ENCODE measurements around the gene RABGAP1L. TPM values are rescaled to one million over a fixed set of nuclear protein-coding genes. Genes with fewer than 3 reads are reported as not detected.
"Not testable (repeated sequence)": the region's sequence is repeated elsewhere in the genome, so short reads cannot be mapped to it uniquely, and the experiment has no call there.

Gene RABGAP1L
- total RNA-seq, 1 donor from 2014 or later = 44.1 TPM

GRCh38 chr1:174114788-174115448 is 44.4 kb upstream of the RABGAP1L start:
- no peak overlapping the region for H3K4me3 Mint-ChIP-seq (ENCODE audit: unreplicated experiment)
- DNase-seq = no peak
- no peaks in the 10 kb centered on the region for H3K36me3 Mint-ChIP-seq (ENCODE audit: unreplicated experiment)
- peak; percentile 84 for TF ChIP-seq CTCF (IDR thresholded peaks at IDR 0.05; ENCODE audit: partially characterized antibody, unreplicated experiment)
- no peak overlapping the region for H3K27ac Mint-ChIP-seq (ENCODE audit: unreplicated experiment)
- H3K27me3 Mint-ChIP-seq (ENCODE audit: unreplicated experiment) = no peaks in the 10 kb centered on the region
- H3K9me3 Mint-ChIP-seq (ENCODE audit: unreplicated experiment) = no peaks in the 10 kb centered on the region
- H3K4me1 Mint-ChIP-seq (ENCODE audit: low read depth, unreplicated experiment) = peaks cover 4% of the 10 kb centered on the region

GRCh38 chr1:174116042-174116441 is 43.3 kb upstream of the RABGAP1L start:
- no peaks in the 10 kb centered on the region for H3K27me3 Mint-ChIP-seq (ENCODE audit: unreplicated experiment)
- H3K9me3 Mint-ChIP-seq (ENCODE audit: unreplicated experiment) = no peaks in the 10 kb centered on the region
- H3K36me3 Mint-ChIP-seq (ENCODE audit: unreplicated experiment) = no peaks in the 10 kb centered on the region
- no peak for DNase-seq
- TF ChIP-seq CTCF (IDR thresholded peaks at IDR 0.05; ENCODE audit: partially characterized antibody, unreplicated experiment) = no peak
- peaks cover 4% of the 10 kb centered on the region for H3K4me1 Mint-ChIP-seq (ENCODE audit: low read depth, unreplicated experiment)
- H3K4me3 Mint-ChIP-seq (ENCODE audit: unreplicated experiment) = no peak overlapping the region
- no peak overlapping the region for H3K27ac Mint-ChIP-seq (ENCODE audit: unreplicated experiment)

GRCh38 chr1:174118751-174119150 is 40.6 kb upstream of the RABGAP1L start:
- Mint-ChIP-seq H3K4me3 (ENCODE audit: unreplicated experiment) (no peak overlapping the region), H3K4me1 (ENCODE audit: low read depth, unreplicated experiment) (peaks cover 4% of the 10 kb centered on the region), H3K27me3 (ENCODE audit: unreplicated experiment) (no peaks in the 10 kb centered on the region), H3K27ac (ENCODE audit: unreplicated experiment) (no peak overlapping the region), H3K36me3 (ENCODE audit: unreplicated experiment) (no peaks in the 10 kb centered on the region), H3K9me3 (ENCODE audit: unreplicated experiment) (no peaks in the 10 kb centered on the region)
- no peak for DNase-seq
- no peak for TF ChIP-seq CTCF (IDR thresholded peaks at IDR 0.05; ENCODE audit: partially characterized antibody, unreplicated experiment)

GRCh38 chr1:174122318-174122717 is 37.0 kb upstream of the RABGAP1L start:
- not testable (repeated sequence) for H3K4me1 Mint-ChIP-seq (ENCODE audit: low read depth, unreplicated experiment); H3K27me3 Mint-ChIP-seq (ENCODE audit: unreplicated experiment); H3K27ac Mint-ChIP-seq (ENCODE audit: unreplicated experiment); H3K9me3 Mint-ChIP-seq (ENCODE audit: unreplicated experiment); DNase-seq; H3K4me3 Mint-ChIP-seq (ENCODE audit: unreplicated experiment); H3K36me3 Mint-ChIP-seq (ENCODE audit: unreplicated experiment)

- H3K4me1 Mint-ChIP-seq (ENCODE audit: low read depth, unreplicated experiment) = peaks cover 1% of the 10 kb centered on the region
Observed at GRCh38 chr1:174123843-174124242, 35.5 kb upstream of the RABGAP1L start.

GRCh38 chr1:174127176-174127575 is 32.1 kb upstream of the RABGAP1L start:
- not testable (repeated sequence) for H3K27me3 Mint-ChIP-seq (ENCODE audit: unreplicated experiment); H3K4me1 Mint-ChIP-seq (ENCODE audit: low read depth, unreplicated experiment); H3K36me3 Mint-ChIP-seq (ENCODE audit: unreplicated experiment); H3K4me3 Mint-ChIP-seq (ENCODE audit: unreplicated experiment); DNase-seq; H3K27ac Mint-ChIP-seq (ENCODE audit: unreplicated experiment); H3K9me3 Mint-ChIP-seq (ENCODE audit: unreplicated experiment)

More at GRCh38 chr1:174123843-174124242, 35.5 kb upstream of the RABGAP1L start:
- Mint-ChIP-seq H3K4me3 (ENCODE audit: unreplicated experiment) (no peak overlapping the region), H3K36me3 (ENCODE audit: unreplicated experiment) (no peaks in the 10 kb centered on the region), H3K9me3 (ENCODE audit: unreplicated experiment) (peaks cover 2% of the 10 kb centered on the region), H3K27ac (ENCODE audit: unreplicated experiment) (no peak overlapping the region), H3K27me3 (ENCODE audit: unreplicated experiment) (no peaks in the 10 kb centered on the region)
- no peak for TF ChIP-seq CTCF (IDR thresholded peaks at IDR 0.05; ENCODE audit: partially characterized antibody, unreplicated experiment)
- DNase-seq = no peak

Measured in glutamatergic neuron (in vitro differentiated cells).